Measurements from ENCODE around the gene ARHGAP9. TPM values are rescaled to one million over a fixed set of nuclear protein-coding genes. Genes with fewer than 3 reads are reported as not detected.
"Not testable (repeated sequence)": the region's sequence is repeated elsewhere in the genome, so short reads cannot be mapped to it uniquely, and the experiment has no call there.

The ARHGAP9 gene
- total RNA-seq, 3 donors from 2014 or later (not counting 1 experiment from before 2014, with no cell fraction given), result 558 to 1,091 (median 1,015) TPM

DNA sequence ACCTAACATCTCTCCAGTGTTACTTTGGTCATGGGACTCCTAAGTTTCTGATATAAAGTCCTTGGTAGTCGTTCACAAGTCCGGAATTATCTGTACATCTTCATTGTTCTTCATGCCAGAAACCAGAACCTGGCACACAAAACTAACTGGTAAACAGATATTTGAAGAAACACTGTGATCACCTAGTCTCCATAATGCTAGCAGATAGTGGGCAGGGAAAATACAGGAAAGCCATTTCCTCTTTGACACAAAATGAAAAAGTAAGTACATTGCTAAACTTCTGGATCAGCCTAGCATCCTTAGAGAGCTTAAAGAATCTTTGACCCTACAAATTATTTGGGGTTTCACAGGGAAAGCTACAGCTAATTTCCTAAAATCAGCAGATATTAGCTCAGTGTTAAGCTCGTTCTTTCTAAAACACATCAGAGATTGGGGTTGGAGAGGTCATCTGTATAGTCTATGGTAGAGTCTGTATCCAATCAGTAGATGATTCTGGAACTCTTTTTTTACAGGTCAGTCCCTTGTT, 35.8 kb upstream of the ARHGAP9 start:
- no peak overlapping the region for H3K4me3 Mint-ChIP-seq
- peaks cover 20 to 36% of the 10 kb centered on the region in 2 donors for H3K4me1 Mint-ChIP-seq
- Histone ChIP-seq H3K36me3 (ENCODE audit: control insufficient read depth, insufficient read depth, low read length) (peaks cover 66% of the 10 kb centered on the region), H3K9me3 (ENCODE audit: control insufficient read depth, insufficient read depth, low read length) (no peaks in the 10 kb centered on the region), H3K27ac (ENCODE audit: low read length) (no peak overlapping the region), H3K27me3 (ENCODE audit: control insufficient read depth, insufficient read depth, low read length) (no peaks in the 10 kb centered on the region), H3K4me1 (ENCODE audit: control insufficient read depth, insufficient read depth, low read length) (peaks cover 22% of the 10 kb centered on the region), H3K4me3 (ENCODE audit: low read length) (no peak overlapping the region)
- intact Hi-C loops (cut with micrococcal nuclease), result no loop called here
- H3K27me3 Mint-ChIP-seq (ENCODE audit: low read depth in 2 of 2), result no peaks in the 10 kb centered on the region
- DNase-seq (no peak), ATAC-seq (no peak)
- WGBS (ENCODE audit: insufficient coverage), result 93% methylated on average over 3 of the region's 3 CpGs
- H3K36me3 Mint-ChIP-seq, result peaks cover 18% of the 10 kb centered on the region
- TF ChIP-seq, protein P1, sequence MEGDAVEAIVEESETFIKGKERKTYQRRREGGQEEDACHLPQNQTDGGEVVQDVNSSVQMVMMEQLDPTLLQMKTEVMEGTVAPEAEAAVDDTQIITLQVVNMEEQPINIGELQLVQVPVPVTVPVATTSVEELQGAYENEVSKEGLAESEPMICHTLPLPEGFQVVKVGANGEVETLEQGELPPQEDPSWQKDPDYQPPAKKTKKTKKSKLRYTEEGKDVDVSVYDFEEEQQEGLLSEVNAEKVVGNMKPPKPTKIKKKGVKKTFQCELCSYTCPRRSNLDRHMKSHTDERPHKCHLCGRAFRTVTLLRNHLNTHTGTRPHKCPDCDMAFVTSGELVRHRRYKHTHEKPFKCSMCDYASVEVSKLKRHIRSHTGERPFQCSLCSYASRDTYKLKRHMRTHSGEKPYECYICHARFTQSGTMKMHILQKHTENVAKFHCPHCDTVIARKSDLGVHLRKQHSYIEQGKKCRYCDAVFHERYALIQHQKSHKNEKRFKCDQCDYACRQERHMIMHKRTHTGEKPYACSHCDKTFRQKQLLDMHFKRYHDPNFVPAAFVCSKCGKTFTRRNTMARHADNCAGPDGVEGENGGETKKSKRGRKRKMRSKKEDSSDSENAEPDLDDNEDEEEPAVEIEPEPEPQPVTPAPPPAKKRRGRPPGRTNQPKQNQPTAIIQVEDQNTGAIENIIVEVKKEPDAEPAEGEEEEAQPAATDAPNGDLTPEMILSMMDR (IDR thresholded peaks at IDR 0.05), result no peak
- H3K9me3 Mint-ChIP-seq, result no peaks in the 10 kb centered on the region
- peak overlapping the region; percentile 46 to 99 for H3K27ac Mint-ChIP-seq

DNA sequence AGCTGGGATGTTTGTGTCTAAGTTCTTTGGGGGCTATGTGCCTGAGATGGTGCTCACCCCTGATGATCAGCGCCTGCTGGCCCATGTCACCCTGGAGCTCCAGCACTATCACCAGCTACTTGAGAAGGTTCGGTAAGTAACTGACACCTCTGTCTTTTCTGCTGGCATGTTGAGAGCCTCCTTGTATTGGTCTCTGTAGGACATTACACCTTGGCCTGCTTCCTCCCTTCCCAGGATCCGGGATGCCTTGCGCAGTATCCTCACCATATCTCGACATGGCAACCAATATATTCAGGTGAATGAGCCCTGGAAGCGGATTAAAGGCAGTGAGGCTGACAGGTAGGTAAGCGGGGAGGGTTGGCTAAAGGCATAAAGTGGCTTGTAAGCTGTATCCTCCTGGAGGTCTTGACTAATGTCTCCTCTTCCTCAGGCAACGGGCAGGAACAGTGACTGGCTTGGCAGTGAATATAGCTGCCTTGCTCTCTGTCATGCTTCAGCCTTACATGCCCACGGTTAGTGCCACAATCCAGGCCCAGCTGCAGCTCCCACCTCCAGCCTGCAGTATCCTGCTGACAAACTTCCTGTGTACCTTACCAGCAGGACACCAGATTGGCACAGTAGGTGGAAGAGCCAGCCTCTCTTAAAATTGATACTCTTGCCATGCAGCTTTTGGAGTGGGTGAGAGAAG, 35.2 kb upstream of the ARHGAP9 start:
- intact Hi-C loops (cut with micrococcal nuclease), result no loop called here
- TF ChIP-seq, protein P1 (IDR thresholded peaks at IDR 0.05), result no peak
- Mint-ChIP-seq H3K4me1 (peaks cover 20 to 30% of the 10 kb centered on the region in 2 donors), H3K27ac (peak overlapping the region; percentile 46 to 99), H3K27me3 (ENCODE audit: low read depth in 2 of 2) (no peaks in the 10 kb centered on the region), H3K4me3 (peak overlapping the region; percentile 13), H3K9me3 (no peaks in the 10 kb centered on the region), H3K36me3 (peaks cover 20% of the 10 kb centered on the region)
- no peak for ATAC-seq
- no peak overlapping the region for H3K27ac ChIP-seq (ENCODE audit: low read length)
- WGBS (ENCODE audit: insufficient coverage), result 95% methylated on average over 9 of the region's 9 CpGs
- no peak overlapping the region for H3K4me3 ChIP-seq (ENCODE audit: low read length)
- H3K36me3 ChIP-seq (ENCODE audit: control insufficient read depth, insufficient read depth, low read length), result peaks cover 68% of the 10 kb centered on the region
- H3K27me3 ChIP-seq (ENCODE audit: control insufficient read depth, insufficient read depth, low read length), result no peaks in the 10 kb centered on the region
- H3K4me1 ChIP-seq (ENCODE audit: control insufficient read depth, insufficient read depth, low read length), result peaks cover 19% of the 10 kb centered on the region
- H3K9me3 ChIP-seq (ENCODE audit: control insufficient read depth, insufficient read depth, low read length), result no peaks in the 10 kb centered on the region
- no peak for DNase-seq

DNA sequence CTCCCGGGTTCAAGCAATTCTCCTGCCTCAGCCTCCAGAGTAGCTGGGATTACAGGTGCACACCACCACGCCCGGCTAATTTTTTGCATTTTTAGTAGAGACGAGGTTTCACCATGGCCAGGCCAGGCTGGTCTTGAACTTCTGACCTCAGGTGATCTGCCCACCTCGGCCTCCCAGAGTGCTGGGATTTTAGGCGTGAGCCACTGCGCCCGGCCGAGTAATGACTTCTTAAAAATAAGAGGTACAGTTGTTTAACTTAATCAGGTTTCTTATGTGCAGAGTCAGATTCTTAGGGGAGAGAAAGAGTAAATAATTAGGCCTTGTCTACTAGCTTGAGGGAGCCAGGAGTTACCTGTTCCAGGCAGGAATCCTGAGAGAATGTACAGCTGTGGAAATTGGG, 34.6 kb upstream of the ARHGAP9 start:
- H3K27me3 ChIP-seq (ENCODE audit: control insufficient read depth, insufficient read depth, low read length); H3K9me3 Mint-ChIP-seq; H3K4me3 ChIP-seq (ENCODE audit: low read length); H3K27ac ChIP-seq (ENCODE audit: low read length); DNase-seq; H3K9me3 ChIP-seq (ENCODE audit: control insufficient read depth, insufficient read depth, low read length); H3K27me3 Mint-ChIP-seq (ENCODE audit: low read depth in 2 of 2); intact Hi-C loops (cut with micrococcal nuclease); H3K4me3 Mint-ChIP-seq; ATAC-seq: not testable (repeated sequence)
- peaks cover 17 to 24% of the 10 kb centered on the region in 2 donors for H3K4me1 Mint-ChIP-seq
- Histone ChIP-seq H3K36me3 (ENCODE audit: control insufficient read depth, insufficient read depth, low read length) (peaks cover 72% of the 10 kb centered on the region), H3K4me1 (ENCODE audit: control insufficient read depth, insufficient read depth, low read length) (peaks cover 13% of the 10 kb centered on the region)
- H3K36me3 Mint-ChIP-seq, result peaks cover 26% of the 10 kb centered on the region
- 95% methylated on average over 9 of the region's 9 CpGs for WGBS (ENCODE audit: insufficient coverage)
- H3K27ac Mint-ChIP-seq, result peak overlapping the region; percentile 46 to 99

DNA sequence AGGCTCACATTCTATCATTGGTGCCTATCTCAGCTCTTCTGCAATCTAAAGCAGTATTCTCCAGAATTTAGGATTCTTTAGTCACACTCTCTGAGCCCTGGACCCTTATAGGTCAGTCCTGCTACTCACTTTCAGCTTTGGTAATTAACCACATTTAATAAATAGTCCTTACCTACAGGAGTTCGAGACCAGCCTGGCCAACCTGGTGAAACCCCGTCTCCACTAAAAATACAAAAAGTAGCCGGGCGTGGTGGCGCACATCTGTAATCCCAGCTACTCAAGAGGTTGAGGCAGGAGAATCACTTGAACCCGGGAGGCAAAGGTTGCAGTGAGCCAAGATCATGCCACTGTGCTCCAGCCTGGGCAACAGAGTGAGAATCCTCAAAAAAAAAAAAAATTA, 34.0 kb upstream of the ARHGAP9 start:
- WGBS (ENCODE audit: insufficient coverage), result 85% methylated on average over 6 of the region's 6 CpGs
- H3K9me3 Mint-ChIP-seq; intact Hi-C loops (cut with micrococcal nuclease); DNase-seq; H3K4me3 Mint-ChIP-seq; H3K9me3 ChIP-seq (ENCODE audit: control insufficient read depth, insufficient read depth, low read length); H3K4me1 ChIP-seq (ENCODE audit: control insufficient read depth, insufficient read depth, low read length); H3K27ac ChIP-seq (ENCODE audit: low read length); ATAC-seq; H3K4me3 ChIP-seq (ENCODE audit: low read length); H3K27me3 Mint-ChIP-seq (ENCODE audit: low read depth in 2 of 2); H3K27me3 ChIP-seq (ENCODE audit: control insufficient read depth, insufficient read depth, low read length): not testable (repeated sequence)
- peaks cover 26% of the 10 kb centered on the region for H3K36me3 Mint-ChIP-seq
- peaks cover 76% of the 10 kb centered on the region for H3K36me3 ChIP-seq (ENCODE audit: control insufficient read depth, insufficient read depth, low read length)
- peaks cover 12 to 18% of the 10 kb centered on the region in 2 donors for H3K4me1 Mint-ChIP-seq
- H3K27ac Mint-ChIP-seq, result peak overlapping the region in 1 of 2 donors; percentile 60
